NCI-H446 (cell line): ENCODE measurements around the gene IL4.

ENCODE experiments used
- DNase-seq, 2 experiments: peaks; one replicate each; lab custom pipeline; 2025; lab: John Stamatoyannopoulos, UW

IL4 gene

DNA sequence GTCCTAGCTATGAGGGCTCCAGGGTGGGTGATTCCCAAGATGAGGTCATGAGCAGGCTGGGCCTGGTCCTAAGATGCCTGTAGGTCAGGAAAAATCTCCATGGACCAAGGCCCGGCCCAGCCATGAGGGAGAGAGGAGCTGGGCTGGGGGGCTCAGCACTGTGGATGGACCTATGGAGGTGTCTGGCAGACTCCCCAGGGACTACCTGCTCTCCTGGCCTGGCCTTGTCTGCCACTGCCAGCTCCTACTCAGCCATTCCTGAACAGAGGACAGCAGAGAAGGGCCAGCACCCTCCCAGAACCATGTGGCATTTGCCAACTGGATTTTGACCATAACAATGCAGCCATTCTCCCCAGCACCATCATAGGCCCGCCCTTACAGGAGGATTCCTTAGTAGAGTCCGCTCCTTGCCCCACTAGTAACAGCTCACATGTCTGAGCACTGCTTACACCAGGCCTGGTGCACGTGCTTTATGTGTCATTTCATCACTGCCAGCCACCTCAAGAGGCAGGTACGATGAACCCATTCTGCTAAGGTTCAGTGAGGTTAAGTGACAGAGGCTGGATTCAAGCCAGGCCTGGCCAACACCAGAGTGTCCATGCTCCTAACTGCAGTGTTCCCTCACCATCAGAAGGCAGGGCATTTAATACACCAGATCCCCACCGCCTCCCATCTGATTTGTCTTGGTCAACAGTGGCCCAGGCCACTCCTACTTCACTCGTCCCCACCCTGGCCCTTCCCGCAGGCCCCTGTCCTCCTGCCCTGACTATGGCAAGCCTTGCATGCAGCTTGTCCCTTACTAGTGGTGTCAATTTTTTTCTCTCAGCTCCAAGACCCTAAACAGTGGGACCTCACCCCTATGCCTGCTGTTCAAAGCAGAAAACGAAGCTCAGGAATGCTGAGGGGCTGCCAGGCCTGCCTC is 15.1 kb upstream of the IL4 start:
- no peak for DNase-seq

DNA sequence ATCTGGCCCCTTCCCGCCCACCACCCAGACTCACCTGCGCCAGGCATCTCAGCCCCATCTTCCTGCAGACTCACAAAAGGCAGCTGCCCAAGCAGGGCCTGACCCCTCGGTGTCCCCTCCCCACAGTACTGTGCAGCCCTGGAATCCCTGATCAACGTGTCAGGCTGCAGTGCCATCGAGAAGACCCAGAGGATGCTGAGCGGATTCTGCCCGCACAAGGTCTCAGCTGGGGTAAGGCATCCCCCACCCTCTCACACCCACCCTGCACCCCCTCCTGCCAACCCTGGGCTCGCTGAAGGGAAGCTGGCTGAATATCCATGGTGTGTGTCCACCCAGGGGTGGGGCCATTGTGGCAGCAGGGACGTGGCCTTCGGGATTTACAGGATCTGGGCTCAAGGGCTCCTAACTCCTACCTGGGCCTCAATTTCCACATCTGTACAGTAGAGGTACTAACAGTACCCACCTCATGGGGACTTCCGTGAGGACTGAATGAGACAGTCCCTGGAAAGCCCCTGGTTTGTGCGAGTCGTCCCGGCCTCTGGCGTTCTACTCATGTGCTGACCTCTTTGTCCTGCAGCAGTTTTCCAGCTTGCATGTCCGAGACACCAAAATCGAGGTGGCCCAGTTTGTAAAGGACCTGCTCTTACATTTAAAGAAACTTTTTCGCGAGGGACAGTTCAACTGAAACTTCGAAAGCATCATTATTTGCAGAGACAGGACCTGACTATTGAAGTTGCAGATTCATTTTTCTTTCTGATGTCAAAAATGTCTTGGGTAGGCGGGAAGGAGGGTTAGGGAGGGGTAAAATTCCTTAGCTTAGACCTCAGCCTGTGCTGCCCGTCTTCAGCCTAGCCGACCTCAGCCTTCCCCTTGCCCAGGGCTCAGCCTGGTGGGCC is 13.9 kb upstream of the IL4 start:
- DNase-seq = no peak

DNA sequence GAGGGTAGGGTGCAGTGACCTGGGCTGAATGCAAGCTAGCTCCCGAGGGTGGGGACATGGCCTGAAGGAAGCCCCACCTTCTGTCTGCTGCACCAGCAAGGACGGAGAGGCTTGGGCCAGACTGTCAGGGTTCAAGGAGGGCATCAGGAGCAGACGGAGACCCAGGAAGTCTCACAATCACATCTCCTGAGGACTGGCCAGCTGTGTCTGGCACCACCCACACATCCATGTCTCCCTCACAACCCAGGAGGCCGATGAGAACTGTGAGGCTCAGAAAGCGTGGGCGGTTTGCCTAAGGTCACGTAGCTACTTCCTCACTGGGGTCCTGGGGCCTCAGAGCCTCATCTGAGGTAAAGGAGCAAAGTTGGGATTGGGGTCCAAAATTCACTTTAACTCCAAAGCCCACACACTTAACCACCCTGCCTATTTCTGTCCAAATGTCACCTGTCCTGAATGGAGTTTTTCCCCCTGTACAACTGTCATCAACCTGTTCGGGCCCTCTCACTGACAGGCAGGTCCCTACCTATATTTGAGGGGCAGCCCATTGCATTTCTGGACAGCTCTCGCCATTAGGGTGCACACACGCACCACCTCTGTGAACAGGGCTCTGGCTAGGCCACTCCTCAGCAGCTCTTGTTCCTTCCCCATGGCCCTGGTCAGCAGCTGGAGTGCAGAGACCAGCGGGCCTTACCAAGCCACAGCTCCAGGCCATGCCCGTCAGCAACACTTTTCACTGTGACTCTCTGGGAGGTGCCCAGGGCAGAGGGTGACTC is 12.4 kb upstream of the IL4 start:
- no peak for DNase-seq

GRCh38 chr5:132662004-132662401 is 11.8 kb upstream of the IL4 start:
- DNase-seq = no peak

DNA sequence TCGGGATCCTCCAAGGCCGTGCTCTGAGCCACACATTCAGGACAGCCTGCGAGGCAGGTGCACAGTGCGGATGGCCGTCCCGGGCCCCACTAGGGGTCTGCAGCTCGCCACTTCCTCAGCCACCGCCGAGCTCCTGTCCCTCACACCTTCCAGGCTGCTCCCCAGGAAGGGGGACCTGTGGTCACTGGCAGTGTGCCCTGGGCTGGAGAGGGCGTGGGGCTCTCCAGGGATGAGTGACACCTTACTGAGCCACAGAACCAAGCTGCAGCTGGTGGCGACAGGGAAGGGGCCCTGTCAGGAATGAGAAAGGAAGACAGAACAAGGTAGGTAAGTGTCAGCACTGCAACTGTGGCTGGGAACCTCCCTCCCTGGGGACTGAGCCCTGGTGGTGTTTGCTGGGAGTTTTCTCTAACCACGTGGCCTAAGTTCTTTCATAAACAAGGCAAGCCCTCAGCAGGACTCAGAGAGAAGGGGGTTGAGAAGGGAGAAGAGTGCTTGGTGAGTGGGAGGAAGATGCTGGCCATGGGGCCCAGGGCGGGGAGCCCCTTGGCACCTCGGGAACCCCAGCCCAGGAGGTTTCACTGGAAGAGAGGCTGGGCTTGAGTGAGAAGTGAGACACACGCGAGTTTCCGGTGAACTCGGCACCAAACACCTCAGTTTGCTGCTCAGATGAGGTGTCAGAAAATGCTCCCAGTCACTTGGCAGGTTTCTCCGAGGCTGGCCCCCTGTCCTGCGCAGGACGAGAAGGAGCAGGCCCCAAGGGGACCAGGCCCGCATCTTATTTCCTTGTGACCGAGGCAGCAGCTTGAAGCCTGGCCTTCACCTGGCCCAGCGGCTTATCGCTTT is 10.6 kb upstream of the IL4 start:
- DNase-seq = no peak

- no peak for DNase-seq
Measured at GRCh38 chr5:132663771-132664695, 9.8 kb upstream of the IL4 start.

DNA sequence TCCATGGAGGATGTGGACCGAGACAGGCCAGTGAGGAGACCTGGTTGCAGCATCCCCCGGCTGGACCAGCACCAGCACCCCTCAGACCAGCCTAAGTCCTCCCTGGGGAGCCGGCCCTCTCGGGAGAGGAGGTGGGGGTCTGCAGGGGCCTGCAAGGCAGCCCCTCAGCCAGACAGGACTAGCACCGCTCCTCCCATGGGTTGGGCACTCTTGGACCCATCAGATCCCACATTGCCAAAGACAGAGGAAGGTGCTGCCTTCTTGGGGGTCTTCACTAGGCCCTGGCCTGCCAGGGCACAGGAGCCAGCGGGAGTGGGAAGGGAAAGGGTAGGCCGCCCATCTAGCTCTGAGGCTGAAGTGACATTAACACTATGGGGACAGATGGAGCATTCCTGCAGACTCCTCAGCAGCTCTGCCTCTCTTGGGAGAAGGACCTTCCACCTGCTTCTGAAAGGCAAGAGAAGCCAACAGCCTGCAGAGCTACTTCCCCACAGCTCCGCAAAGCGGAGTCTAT is 9.0 kb upstream of the IL4 start:
- no peak for DNase-seq

- no peak for DNase-seq
Measured at GRCh38 chr5:132665574-132666080, 8.2 kb upstream of the IL4 start.

GRCh38 chr5:132666310-132667123 is 7.3 kb upstream of the IL4 start:
- DNase-seq = no peak

DNA sequence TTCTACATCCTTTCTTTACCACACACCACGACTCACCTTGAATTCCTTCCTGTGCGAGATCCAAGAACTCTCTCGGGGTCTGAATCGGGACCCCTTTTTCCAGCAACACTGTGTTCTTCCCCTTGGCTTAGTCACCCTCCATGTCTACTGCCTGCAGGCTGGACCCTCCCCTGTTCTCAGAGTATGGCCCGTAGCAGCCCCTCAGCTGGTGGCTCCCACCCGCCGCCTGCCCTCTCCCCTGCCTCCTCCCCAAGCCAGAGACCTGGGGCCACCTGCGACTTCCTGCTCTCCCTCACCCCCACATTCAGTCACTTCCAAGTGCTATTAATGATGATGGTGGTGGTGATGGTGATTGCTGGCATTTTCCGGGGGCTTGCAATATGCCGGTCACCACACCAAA is 6.5 kb upstream of the IL4 start:
- DNase-seq = no peak

DNA sequence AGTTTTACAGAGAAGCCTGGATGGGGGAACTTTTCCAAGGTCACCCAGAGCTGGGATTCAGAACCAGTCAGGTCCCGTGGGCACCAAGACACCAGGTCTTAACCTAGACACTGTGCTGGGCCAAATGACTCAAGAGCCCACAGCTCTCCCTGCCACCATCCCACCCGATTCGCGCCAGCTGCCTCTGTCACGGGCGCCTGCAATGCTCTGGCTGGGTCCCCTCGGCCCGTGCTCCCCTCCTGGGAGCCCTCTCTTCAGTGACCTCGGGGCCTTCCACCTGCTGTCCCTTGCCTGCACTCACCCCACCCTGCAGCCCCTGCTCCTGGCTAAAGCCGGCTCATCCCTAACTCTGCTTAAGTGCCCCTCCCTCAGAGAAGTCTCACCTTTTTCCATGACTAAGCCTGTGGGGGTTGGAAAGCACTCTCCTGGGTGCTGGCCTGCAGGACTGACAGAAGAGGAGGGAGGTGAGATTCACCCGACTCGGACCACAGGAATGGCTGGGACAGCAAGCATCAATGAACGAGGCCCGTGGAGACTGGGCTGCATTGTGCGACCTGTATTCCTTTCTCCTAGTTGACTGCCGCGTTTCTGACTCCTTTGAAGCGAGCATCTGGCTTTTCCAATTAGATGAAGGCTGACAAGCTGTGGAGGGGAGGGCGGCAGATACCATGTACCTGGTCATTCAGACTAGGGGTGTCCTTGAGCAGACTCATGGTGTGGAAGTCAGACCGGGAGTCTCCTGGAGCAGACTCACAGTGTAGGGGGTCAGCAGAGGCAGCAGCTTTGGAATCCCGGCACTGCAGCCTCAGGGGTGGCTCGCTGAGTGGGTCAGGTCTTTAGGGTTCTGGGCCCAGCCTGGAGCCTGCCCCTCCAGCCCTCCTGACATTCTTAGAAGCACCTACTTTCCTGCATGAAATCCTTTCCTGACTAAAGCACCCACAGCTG is 5.8 kb upstream of the IL4 start:
- DNase-seq = no peak

DNA sequence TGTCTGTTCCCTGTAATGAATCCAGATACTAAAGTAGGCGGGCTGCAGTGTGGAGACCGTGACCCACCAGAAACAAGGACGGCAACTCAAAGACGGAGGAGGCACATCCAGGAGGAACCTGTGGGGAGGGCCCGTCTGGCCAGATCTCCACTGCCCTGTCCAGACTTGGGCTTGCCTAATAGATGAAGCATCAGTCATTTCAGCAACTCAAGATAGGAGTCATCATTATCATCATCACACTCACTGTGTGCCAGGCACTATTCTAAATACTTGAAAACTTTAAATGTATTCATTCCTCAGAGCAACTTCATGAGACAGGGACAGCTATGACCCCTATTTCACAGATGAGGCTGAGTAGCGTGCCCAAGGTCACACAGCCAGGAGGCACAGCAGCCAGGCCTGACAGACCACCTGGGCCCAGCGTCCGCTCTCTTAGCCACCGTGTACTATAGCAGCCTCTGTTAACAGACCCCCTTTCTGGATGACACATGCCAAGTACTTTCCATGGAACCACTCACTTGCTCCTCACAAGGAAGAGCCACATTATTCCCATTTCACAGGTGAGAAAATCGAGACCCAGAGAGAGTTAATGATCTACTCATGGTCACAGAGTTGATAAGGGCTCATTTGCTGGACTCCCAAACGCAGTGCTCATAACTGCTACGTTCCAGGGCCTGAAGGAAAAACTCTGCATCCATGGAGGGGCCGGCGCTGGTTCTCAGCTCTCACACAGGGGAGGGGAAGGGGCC is 4.9 kb upstream of the IL4 start:
- DNase-seq = no peak

GRCh38 chr5:132669455-132669820 is 4.4 kb upstream of the IL4 start:
- no peak for DNase-seq

GRCh38 chr5:132669966-132670882 is 3.6 kb upstream of the IL4 start:
- no peak for DNase-seq

- DNase-seq = no peak
Measured at GRCh38 chr5:132671000-132671399, 2.8 kb upstream of the IL4 start.

GRCh38 chr5:132673488-132673887 is 301 bp upstream of the IL4 start:
- no peak for DNase-seq
